Measurements from ENCODE around the gene RTN4R.

GRCh38 chr22:20243537-20244249 is 24.4 kb downstream of the RTN4R start:
- TF ChIP-seq CTCF (conservative IDR thresholded peaks at IDR 0.05; ENCODE audit: low read depth in 2 of 2): no peak
- no peak for TF ChIP-seq CREB1 (CRISPR knock-in tag; IDR thresholded peaks at IDR 0.05; ENCODE audit: low read depth)
- no peak for TF ChIP-seq EZH2phosphoT487 (IDR thresholded peaks at IDR 0.05; ENCODE audit: unreplicated experiment)
- no peak for TF ChIP-seq POLR2AphosphoS5 (IDR thresholded peaks at IDR 0.05; ENCODE audit: low read depth)
